ENCODE data around the gene SLC39A11. TPM values are rescaled to one million over a fixed set of nuclear protein-coding genes. Genes with fewer than 3 reads are reported as not detected.

The SLC39A11 gene
- total RNA-seq, 1 experiment from 2014 or later: 18.9 TPM

GRCh38 chr17:72702998-72703397, 389.5 kb downstream of the SLC39A11 start:
- H3K4me3 Mint-ChIP-seq: no peak overlapping the region
- DNase-seq (ENCODE audit: low spot score): no peak
- TF ChIP-seq E2F4 (CRISPR knock-in tag; IDR thresholded peaks at IDR 0.05; ENCODE audit: borderline replicate concordance, low read depth): no peak
- no peak for TF ChIP-seq CREM (CRISPR knock-in tag; IDR thresholded peaks at IDR 0.05)
- no peak for TF ChIP-seq JUN (CRISPR knock-in tag; IDR thresholded peaks at IDR 0.05)
- TF ChIP-seq, protein P1, sequence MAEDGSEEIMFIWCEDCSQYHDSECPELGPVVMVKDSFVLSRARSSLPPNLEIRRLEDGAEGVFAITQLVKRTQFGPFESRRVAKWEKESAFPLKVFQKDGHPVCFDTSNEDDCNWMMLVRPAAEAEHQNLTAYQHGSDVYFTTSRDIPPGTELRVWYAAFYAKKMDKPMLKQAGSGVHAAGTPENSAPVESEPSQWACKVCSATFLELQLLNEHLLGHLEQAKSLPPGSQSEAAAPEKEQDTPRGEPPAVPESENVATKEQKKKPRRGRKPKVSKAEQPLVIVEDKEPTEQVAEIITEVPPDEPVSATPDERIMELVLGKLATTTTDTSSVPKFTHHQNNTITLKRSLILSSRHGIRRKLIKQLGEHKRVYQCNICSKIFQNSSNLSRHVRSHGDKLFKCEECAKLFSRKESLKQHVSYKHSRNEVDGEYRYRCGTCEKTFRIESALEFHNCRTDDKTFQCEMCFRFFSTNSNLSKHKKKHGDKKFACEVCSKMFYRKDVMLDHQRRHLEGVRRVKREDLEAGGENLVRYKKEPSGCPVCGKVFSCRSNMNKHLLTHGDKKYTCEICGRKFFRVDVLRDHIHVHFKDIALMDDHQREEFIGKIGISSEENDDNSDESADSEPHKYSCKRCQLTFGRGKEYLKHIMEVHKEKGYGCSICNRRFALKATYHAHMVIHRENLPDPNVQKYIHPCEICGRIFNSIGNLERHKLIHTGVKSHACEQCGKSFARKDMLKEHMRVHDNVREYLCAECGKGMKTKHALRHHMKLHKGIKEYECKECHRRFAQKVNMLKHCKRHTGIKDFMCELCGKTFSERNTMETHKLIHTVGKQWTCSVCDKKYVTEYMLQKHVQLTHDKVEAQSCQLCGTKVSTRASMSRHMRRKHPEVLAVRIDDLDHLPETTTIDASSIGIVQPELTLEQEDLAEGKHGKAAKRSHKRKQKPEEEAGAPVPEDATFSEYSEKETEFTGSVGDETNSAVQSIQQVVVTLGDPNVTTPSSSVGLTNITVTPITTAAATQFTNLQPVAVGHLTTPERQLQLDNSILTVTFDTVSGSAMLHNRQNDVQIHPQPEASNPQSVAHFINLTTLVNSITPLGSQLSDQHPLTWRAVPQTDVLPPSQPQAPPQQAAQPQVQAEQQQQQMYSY (CRISPR knock-in tag; IDR thresholded peaks at IDR 0.05): no peak
- no peak for TF ChIP-seq NR1H2 (CRISPR knock-in tag; IDR thresholded peaks at IDR 0.05)
- TF ChIP-seq MAX (CRISPR knock-in tag; IDR thresholded peaks at IDR 0.05): no peak
- no peak for TF ChIP-seq SP1 (CRISPR knock-in tag; conservative IDR thresholded peaks at IDR 0.05)
- TF ChIP-seq FOXK1 (CRISPR knock-in tag; IDR thresholded peaks at IDR 0.05): no peak
- TF ChIP-seq NFE2L1 (CRISPR knock-in tag; IDR thresholded peaks at IDR 0.05): no peak
- CTCF ChIA-PET: interaction anchor here (0.8 kb wide), 1 partner anchor 22 kb away, joined by 3 read pairs; no protein-coding TSS in a partner anchor
- H3K4me1 Mint-ChIP-seq: no peaks in the 10 kb centered on the region
- peaks cover 13% of the 10 kb centered on the region for H3K9me3 Mint-ChIP-seq
- no peak overlapping the region for H3K27ac Mint-ChIP-seq
- ATAC-seq: no peak
- H3K27me3 Mint-ChIP-seq (ENCODE audit: low read depth): no peaks in the 10 kb centered on the region; the same call in 1 of the 2 replicates
- POLR2A ChIA-PET: no interaction called here
- no peaks in the 10 kb centered on the region for H3K36me3 Mint-ChIP-seq

DNA sequence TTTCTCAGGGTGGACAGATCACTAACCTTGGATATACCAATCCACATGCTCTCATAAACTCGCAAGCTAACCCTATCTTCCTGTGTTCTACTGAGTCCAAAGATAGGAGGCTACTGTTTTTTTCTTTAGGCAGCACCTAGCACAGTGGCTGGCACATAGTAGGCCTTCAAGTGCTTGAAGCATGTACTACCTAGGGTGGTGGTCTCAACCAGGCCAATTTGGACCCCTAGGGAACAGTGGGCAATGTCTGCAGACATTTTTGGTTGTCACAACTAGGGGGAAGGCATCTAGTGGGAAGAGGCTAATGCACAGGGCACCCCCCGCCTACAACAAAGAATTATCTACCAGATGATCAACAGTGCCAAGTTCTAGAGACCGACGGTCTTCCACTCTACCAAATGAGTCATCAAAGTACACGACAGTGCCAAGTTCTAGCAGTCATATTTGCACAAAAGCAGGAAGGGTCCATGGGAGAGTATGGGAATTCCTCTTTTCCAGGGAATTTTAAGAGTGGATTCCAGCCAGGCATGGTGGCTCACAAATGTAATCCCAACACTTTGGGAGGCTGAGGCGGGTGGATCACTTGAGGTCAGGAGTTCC, 390.3 kb downstream of the SLC39A11 start:
- DNase-seq (ENCODE audit: low spot score): no peak
- H3K4me3 Mint-ChIP-seq: no peak overlapping the region
- no peak for ATAC-seq
- TF ChIP-seq TEAD4 (CRISPR knock-in tag; IDR thresholded peaks at IDR 0.05): no peak
- TF ChIP-seq ZNF263 (CRISPR knock-in tag; IDR thresholded peaks at IDR 0.05; ENCODE audit: low read depth): no peak
- TF ChIP-seq RELA (CRISPR knock-in tag; IDR thresholded peaks at IDR 0.05; ENCODE audit: borderline replicate concordance): no peak
- TF ChIP-seq ZNF317 (CRISPR knock-in tag; IDR thresholded peaks at IDR 0.05; ENCODE audit: borderline replicate concordance, low read depth): no peak
- no peak for TF ChIP-seq CTCF (IDR thresholded peaks at IDR 0.05)
- TF ChIP-seq ZSCAN18 (CRISPR knock-in tag; IDR thresholded peaks at IDR 0.05): no peak
- TF ChIP-seq RORB (CRISPR knock-in tag; IDR thresholded peaks at IDR 0.05): no peak
- no peaks in the 10 kb centered on the region; the same call in 1 of the 2 replicates for H3K27me3 Mint-ChIP-seq (ENCODE audit: low read depth)
- POLR2A ChIA-PET: no interaction called here
- CTCF ChIA-PET: no interaction called here
- no peaks in the 10 kb centered on the region for H3K4me1 Mint-ChIP-seq
- no peak overlapping the region for H3K27ac Mint-ChIP-seq
- H3K9me3 Mint-ChIP-seq: peaks cover 8% of the 10 kb centered on the region
- no peaks in the 10 kb centered on the region for H3K36me3 Mint-ChIP-seq
